ENCODE results near the gene ITGB4. TPM values are rescaled to one million over a fixed set of nuclear protein-coding genes. Genes with fewer than 3 reads are reported as not detected.

The ITGB4 gene
- total and polyA plus RNA-seq, 9 of the 15 experiments (the other 6 are each of a cell fraction or from before 2014, with no cell fraction given): 0.05 to 2.8 (median 0.76) TPM; not detected in 3

GRCh38 chr17:75785016-75785890 lies 64.0 kb downstream of the ITGB4 start (continued):
- TF ChIP-seq SFPQ (IDR thresholded peaks at IDR 0.05; ENCODE audit: low read depth, low read length) (no peak), PCBP2 (IDR thresholded peaks at IDR 0.05; ENCODE audit: low read depth, low read length, poor library complexity, severe bottlenecking) (no peak), ZNF217 (CRISPR knock-in tag; IDR thresholded peaks at IDR 0.05) (no peak), ETS1 (conservative IDR thresholded peaks at IDR 0.05; ENCODE audit: control insufficient read depth, low read depth, low read length) (no peak), ZNF740 (CRISPR knock-in tag; IDR thresholded peaks at IDR 0.05) (no peak; the same call in 1 of the 2 replicates), ZNF740 (tag; IDR thresholded peaks at IDR 0.05) (peak; percentile 68 to 91), SMAD4 (CRISPR knock-in tag; conservative IDR thresholded peaks at IDR 0.05) (peak; percentile 90), IRF2 (CRISPR knock-in tag; IDR thresholded peaks at IDR 0.05) (no peak), ZNF766 (CRISPR knock-in tag; conservative IDR thresholded peaks at IDR 0.05) (peak; percentile 20), GTF2F1 (IDR thresholded peaks at IDR 0.05; ENCODE audit: low read depth, low read length) (peak; percentile 66; the same call in 1 of the 2 replicates), ID3 (CRISPR knock-in tag; IDR thresholded peaks at IDR 0.05) (no peak), ID3 (tag; IDR thresholded peaks at IDR 0.05) (peak; percentile 99), ATF3 (IDR thresholded peaks at IDR 0.05) (peak; percentile 92), ATF3 (CRISPR knock-in tag; conservative IDR thresholded peaks at IDR 0.05) (peak; percentile 61; the same call in 1 of the 2 replicates), ZNF696 (CRISPR knock-in tag; conservative IDR thresholded peaks at IDR 0.05) (no peak), MTA2 (IDR thresholded peaks at IDR 0.05; ENCODE audit: low read depth) (no peak), ZNF165 (CRISPR knock-in tag; IDR thresholded peaks at IDR 0.05; ENCODE audit: borderline replicate concordance) (no peak), MLLT1 (IDR thresholded peaks at IDR 0.05) (peak; percentile 53 to 80; a peak in 1 of 4 replicates)

Measured in K562 (cell line).